ENCODE measurements around the gene GIPC3. TPM values are rescaled to one million over a fixed set of nuclear protein-coding genes. Genes with fewer than 3 reads are reported as not detected.

Gene GIPC3
- total and polyA plus RNA-seq, 5 donors from 2014 or later, result 0.10 to 0.52 TPM; not detected in 3

GRCh38 chr19:3610745-3611717, 25.8 kb downstream of the GIPC3 start:
- DNase-seq, result no peak
- H3K4me1 ChIP-seq (ENCODE audit: control insufficient read depth, insufficient read depth, low read length, poor library complexity, severe bottlenecking), result peaks cover 13% of the 10 kb centered on the region
- H3K4me3 ChIP-seq (ENCODE audit: low read depth, low read length), result no peak overlapping the region
- Mint-ChIP-seq H3K27ac (no peak overlapping the region), H3K4me3 (no peak overlapping the region), H3K9me3 (peaks cover 0 to 1% (median 0%) of the 10 kb centered on the region in 7 donors), H3K27me3 (peaks cover 10% of the 10 kb centered on the region), H3K36me3 (peaks cover 11% of the 10 kb centered on the region), H3K4me1 (peaks cover 0 to 11% (median 7%) of the 10 kb centered on the region in 4 donors)
- H3K27me3 ChIP-seq (ENCODE audit: control insufficient read depth, insufficient read depth, low read length), result no peaks in the 10 kb centered on the region
- no peak overlapping the region for H3K27ac ChIP-seq (ENCODE audit: insufficient read depth, low read length, poor library complexity, severe bottlenecking)
- no peak for ATAC-seq (ENCODE audit: low read depth in 2 of 2)
- peaks cover 13% of the 10 kb centered on the region for H3K36me3 ChIP-seq (ENCODE audit: control insufficient read depth, insufficient read depth, low read length)
- no peaks in the 10 kb centered on the region for H3K9me3 ChIP-seq (ENCODE audit: control insufficient read depth in 2 of 2, low read length in 2 of 2)

- Histone ChIP-seq H3K4me3 (ENCODE audit: low read depth, low read length) (no peak overlapping the region), H3K36me3 (ENCODE audit: control insufficient read depth, insufficient read depth, low read length) (peaks cover 13% of the 10 kb centered on the region), H3K27me3 (ENCODE audit: control insufficient read depth, insufficient read depth, low read length) (no peaks in the 10 kb centered on the region), H3K9me3 (ENCODE audit: control insufficient read depth in 2 of 2, low read length in 2 of 2) (no peaks in the 10 kb centered on the region), H3K27ac (ENCODE audit: insufficient read depth, low read length, poor library complexity, severe bottlenecking) (no peak overlapping the region), H3K4me1 (ENCODE audit: control insufficient read depth, insufficient read depth, low read length, poor library complexity, severe bottlenecking) (peaks cover 5% of the 10 kb centered on the region)
- Mint-ChIP-seq H3K9me3 (peaks cover 0 to 1% (median 0%) of the 10 kb centered on the region in 7 donors), H3K27me3 (peaks cover 10% of the 10 kb centered on the region), H3K36me3 (peaks cover 11% of the 10 kb centered on the region), H3K4me3 (no peak overlapping the region), H3K4me1 (peaks cover 0 to 11% (median 7%) of the 10 kb centered on the region in 4 donors), H3K27ac (no peak overlapping the region)
- no peak for DNase-seq
- ATAC-seq (ENCODE audit: low read depth in 2 of 2), result no peak
These were observed 26.6 kb downstream of the GIPC3 start for GRCh38 chr19:3611841-3612240.

GRCh38 chr19:3612330-3612729, 27.1 kb downstream of the GIPC3 start:
- peaks cover 0 to 8% (median 6%) of the 10 kb centered on the region in 4 donors for H3K4me1 Mint-ChIP-seq
- H3K36me3 ChIP-seq (ENCODE audit: control insufficient read depth, insufficient read depth, low read length), result peaks cover 13% of the 10 kb centered on the region
- peaks cover 11% of the 10 kb centered on the region for H3K36me3 Mint-ChIP-seq
- no peak overlapping the region for H3K4me3 ChIP-seq (ENCODE audit: low read depth, low read length)
- no peaks in the 10 kb centered on the region for H3K27me3 ChIP-seq (ENCODE audit: control insufficient read depth, insufficient read depth, low read length)
- peaks cover 8% of the 10 kb centered on the region for H3K27me3 Mint-ChIP-seq
- no peaks in the 10 kb centered on the region for H3K9me3 ChIP-seq (ENCODE audit: control insufficient read depth in 2 of 2, low read length in 2 of 2)
- no peak for DNase-seq
- no peaks in the 10 kb centered on the region for H3K4me1 ChIP-seq (ENCODE audit: control insufficient read depth, insufficient read depth, low read length, poor library complexity, severe bottlenecking)
- ATAC-seq (ENCODE audit: low read depth in 2 of 2), result no peak
- no peak overlapping the region for H3K4me3 Mint-ChIP-seq
- H3K27ac ChIP-seq (ENCODE audit: insufficient read depth, low read length, poor library complexity, severe bottlenecking), result no peak overlapping the region
- H3K9me3 Mint-ChIP-seq, result peaks cover 0 to 1% (median 0%) of the 10 kb centered on the region in 7 donors
- H3K27ac Mint-ChIP-seq, result no peak overlapping the region

GRCh38 chr19:3612901-3613741, 27.8 kb downstream of the GIPC3 start:
- H3K4me1 Mint-ChIP-seq, result peaks cover 0 to 4% (median 2%) of the 10 kb centered on the region in 4 donors
- H3K36me3 Mint-ChIP-seq, result peaks cover 11% of the 10 kb centered on the region
- H3K27me3 ChIP-seq (ENCODE audit: control insufficient read depth, insufficient read depth, low read length), result no peaks in the 10 kb centered on the region
- H3K9me3 Mint-ChIP-seq, result peaks cover 0 to under 1% (median 0%) of the 10 kb centered on the region in 7 donors
- ATAC-seq (ENCODE audit: low read depth in 2 of 2) (no peak), DNase-seq (no peak)
- H3K27ac Mint-ChIP-seq, result no peak overlapping the region
- no peaks in the 10 kb centered on the region for H3K4me1 ChIP-seq (ENCODE audit: control insufficient read depth, insufficient read depth, low read length, poor library complexity, severe bottlenecking)
- no peak overlapping the region for H3K4me3 ChIP-seq (ENCODE audit: low read depth, low read length)
- H3K36me3 ChIP-seq (ENCODE audit: control insufficient read depth, insufficient read depth, low read length), result peaks cover 13% of the 10 kb centered on the region
- H3K4me3 Mint-ChIP-seq, result no peak overlapping the region
- H3K9me3 ChIP-seq (ENCODE audit: control insufficient read depth in 2 of 2, low read length in 2 of 2), result no peaks in the 10 kb centered on the region
- H3K27ac ChIP-seq (ENCODE audit: insufficient read depth, low read length, poor library complexity, severe bottlenecking), result no peak overlapping the region
- H3K27me3 Mint-ChIP-seq, result peaks cover 1% of the 10 kb centered on the region

- no peaks in the 10 kb centered on the region for H3K27me3 Mint-ChIP-seq
- H3K27me3 ChIP-seq (ENCODE audit: control insufficient read depth, insufficient read depth, low read length), result no peaks in the 10 kb centered on the region
- H3K4me1 Mint-ChIP-seq, result no peaks in the 10 kb centered on the region
- DNase-seq, result no peak
- H3K4me3 ChIP-seq (ENCODE audit: low read depth, low read length), result no peak overlapping the region
- no peaks in the 10 kb centered on the region for H3K9me3 Mint-ChIP-seq
- H3K27ac Mint-ChIP-seq, result no peak overlapping the region
- ATAC-seq (ENCODE audit: low read depth in 2 of 2), result no peak
- peaks cover 11% of the 10 kb centered on the region for H3K36me3 Mint-ChIP-seq
- H3K9me3 ChIP-seq (ENCODE audit: control insufficient read depth in 2 of 2, low read length in 2 of 2), result no peaks in the 10 kb centered on the region
- H3K27ac ChIP-seq (ENCODE audit: insufficient read depth, low read length, poor library complexity, severe bottlenecking), result no peak overlapping the region
- no peak overlapping the region for H3K4me3 Mint-ChIP-seq
- H3K36me3 ChIP-seq (ENCODE audit: control insufficient read depth, insufficient read depth, low read length), result peaks cover 13% of the 10 kb centered on the region
- no peaks in the 10 kb centered on the region for H3K4me1 ChIP-seq (ENCODE audit: control insufficient read depth, insufficient read depth, low read length, poor library complexity, severe bottlenecking)
These were observed 28.8 kb downstream of the GIPC3 start for GRCh38 chr19:3613818-3614661.

- H3K36me3 ChIP-seq (ENCODE audit: control insufficient read depth, insufficient read depth, low read length), result peaks cover 15% of the 10 kb centered on the region
- H3K36me3 Mint-ChIP-seq, result peaks cover 11% of the 10 kb centered on the region
- no peak for ATAC-seq (ENCODE audit: low read depth in 2 of 2)
- no peak overlapping the region for H3K4me3 Mint-ChIP-seq
- H3K27ac ChIP-seq (ENCODE audit: insufficient read depth, low read length, poor library complexity, severe bottlenecking), result no peak overlapping the region
- no peak overlapping the region for H3K4me3 ChIP-seq (ENCODE audit: low read depth, low read length)
- H3K27ac Mint-ChIP-seq, result no peak overlapping the region
- no peaks in the 10 kb centered on the region for H3K9me3 ChIP-seq (ENCODE audit: control insufficient read depth in 2 of 2, low read length in 2 of 2)
- H3K27me3 Mint-ChIP-seq, result no peaks in the 10 kb centered on the region
- no peaks in the 10 kb centered on the region for H3K27me3 ChIP-seq (ENCODE audit: control insufficient read depth, insufficient read depth, low read length)
- no peaks in the 10 kb centered on the region for H3K9me3 Mint-ChIP-seq
- no peaks in the 10 kb centered on the region for H3K4me1 Mint-ChIP-seq
- no peak for DNase-seq
- no peaks in the 10 kb centered on the region for H3K4me1 ChIP-seq (ENCODE audit: control insufficient read depth, insufficient read depth, low read length, poor library complexity, severe bottlenecking)
These were observed 29.7 kb downstream of the GIPC3 start for GRCh38 chr19:3614858-3615505.
